Thyroid gland (tissue), 4 donors: ENCODE results near the gene UBE2E2.

Source experiments
- CTCF ChIP-seq, 6 experiments: fragments of 200-600 bp in 3 of 6; fragments of 450-650 bp in 3 of 6; sonication (generic) in 3 of 6; IDR thresholded peaks; one replicate each; pipeline ENCODE4 v1.5.1; 2016 to 2019; ENCODE audit warnings: antibody characterized with exemption in 6 of 6, mild to moderate bottlenecking in 2 of 6, inconsistent platforms in 1 of 6, moderate library complexity in 1 of 6
- POLR2A ChIP-seq, 2 donors: fragments of 450-650 bp; IDR thresholded peaks; one replicate each; pipeline ENCODE4 v1.6.1; 2017; ENCODE audit warnings: antibody characterized with exemption in 2 of 2, mild to moderate bottlenecking in 2 of 2, moderate library complexity in 1 of 2

- TF ChIP-seq CTCF (IDR thresholded peaks at IDR 0.05) = no peak
- TF ChIP-seq POLR2A (IDR thresholded peaks at IDR 0.05) = no peak
Observed at GRCh38 chr3:23312866-23313265, 109.7 kb downstream of the UBE2E2 start.
